HEK293 (cell line): Measurements from ENCODE around the gene SRP9.

ENCODE experiments used
- MZF1 ChIP-seq: fragments of 450-650 bp; formaldehyde crosslinking; IDR thresholded peaks from 2 replicates; pipeline ENCODE4 v1.5.1; 2017; ENCODE audit warnings: missing biosample characterization, missing genetic modification characterization, borderline replicate concordance
- PBX3 ChIP-seq: sonication (generic); formaldehyde crosslinking; IDR thresholded peaks from 2 replicates; pipeline ENCODE4 v1.8.1; 2022; ENCODE audit warnings: mild to moderate bottlenecking, moderate library complexity, missing genetic modification reagents
- ZBTB17 ChIP-seq: fragments of 450-650 bp; formaldehyde crosslinking; IDR thresholded peaks from 2 replicates; pipeline ENCODE4 v1.5.1; 2016; ENCODE audit warnings: missing biosample characterization, missing genetic modification characterization
- ZFP69B ChIP-seq: fragments of 450-650 bp; formaldehyde crosslinking; IDR thresholded peaks from 2 replicates; pipeline ENCODE4 v1.5.1; 2016; ENCODE audit warnings: missing biosample characterization, missing genetic modification characterization
- ZNF132 ChIP-seq: fragments of 450-650 bp; formaldehyde crosslinking; IDR thresholded peaks from 2 replicates; pipeline ENCODE4 v1.5.1; 2017; ENCODE audit warnings: missing biosample characterization, missing genetic modification characterization, borderline replicate concordance
- ZNF214 ChIP-seq: fragments of 450-650 bp; formaldehyde crosslinking; IDR thresholded peaks from 2 replicates; pipeline ENCODE4 v1.5.1; 2017; ENCODE audit warnings: missing biosample characterization, mild to moderate bottlenecking, missing genetic modification characterization, borderline replicate concordance
- ZNF221 ChIP-seq: fragments of 450-650 bp; formaldehyde crosslinking; IDR thresholded peaks from 2 replicates; pipeline ENCODE4 v1.5.1; 2017; ENCODE audit warnings: missing biosample characterization, missing genetic modification characterization, borderline replicate concordance
- ZNF354C ChIP-seq: fragments of 450-650 bp; formaldehyde crosslinking; IDR thresholded peaks from 2 replicates; pipeline ENCODE4 v1.5.1; 2016; ENCODE audit warnings: missing biosample characterization, missing genetic modification characterization, low read depth, borderline replicate concordance
- ZNF48 ChIP-seq: fragments of 450-650 bp; formaldehyde crosslinking; IDR thresholded peaks from 2 replicates; pipeline ENCODE4 v1.5.1; 2016; ENCODE audit warnings: missing biosample characterization, missing genetic modification characterization
- ZNF555 ChIP-seq: fragments of 450-650 bp; formaldehyde crosslinking; conservative IDR thresholded peaks from 2 replicates; pipeline ENCODE4 v1.5.1; 2017; ENCODE audit warnings: missing biosample characterization, mild to moderate bottlenecking, missing genetic modification characterization, inconsistent platforms
- ZNF560 ChIP-seq: fragments of 450-650 bp; formaldehyde crosslinking; IDR thresholded peaks from 2 replicates; pipeline ENCODE4 v1.5.1; 2017; ENCODE audit warnings: missing biosample characterization, missing genetic modification characterization, borderline replicate concordance
- ZNF580 ChIP-seq: fragments of 450-650 bp; formaldehyde crosslinking; IDR thresholded peaks from 2 replicates; pipeline ENCODE4 v1.5.1; 2016; ENCODE audit warnings: missing biosample characterization, missing genetic modification characterization
- ZNF600 ChIP-seq: fragments of 450-650 bp; formaldehyde crosslinking; IDR thresholded peaks from 2 replicates; pipeline ENCODE4 v1.5.1; 2016; ENCODE audit warnings: missing biosample characterization, missing genetic modification characterization
- ZNF629 ChIP-seq: fragments of 450-650 bp; formaldehyde crosslinking; IDR thresholded peaks from 2 replicates; pipeline ENCODE4 v1.5.1; 2017; ENCODE audit warnings: missing biosample characterization, missing genetic modification characterization
- ZNF692 ChIP-seq: fragments of 450-650 bp; formaldehyde crosslinking; IDR thresholded peaks from 2 replicates; pipeline ENCODE4 v1.5.1; 2016; ENCODE audit warnings: missing biosample characterization, missing genetic modification characterization
- ZNF707 ChIP-seq: fragments of 450-650 bp; formaldehyde crosslinking; IDR thresholded peaks from 2 replicates; pipeline ENCODE4 v1.5.1; 2016; ENCODE audit warnings: missing biosample characterization, missing genetic modification characterization
- ZNF747 ChIP-seq: fragments of 450-650 bp; formaldehyde crosslinking; IDR thresholded peaks from 2 replicates; pipeline ENCODE4 v1.5.1; 2016; ENCODE audit warnings: missing biosample characterization, missing genetic modification characterization
- ZNF837 ChIP-seq: fragments of 450-650 bp; formaldehyde crosslinking; IDR thresholded peaks from 2 replicates; pipeline ENCODE4 v1.5.1; 2016; ENCODE audit warnings: missing biosample characterization, missing genetic modification characterization
- ZSCAN23 ChIP-seq: fragments of 450-650 bp; formaldehyde crosslinking; IDR thresholded peaks from 2 replicates; pipeline ENCODE4 v1.5.1; 2016; ENCODE audit warnings: missing biosample characterization, missing genetic modification characterization
- TF ChIP-seq, protein P1 (sequence below): fragments of 450-650 bp; formaldehyde crosslinking; IDR thresholded peaks from 2 replicates; pipeline ENCODE4 v1.5.1; 2016; ENCODE audit warnings: missing biosample characterization, missing genetic modification characterization
- TF ChIP-seq, protein P2 (sequence below): fragments of 450-650 bp; formaldehyde crosslinking; IDR thresholded peaks from 2 replicates; pipeline ENCODE4 v1.5.1; 2016; ENCODE audit warnings: missing biosample characterization, missing genetic modification characterization, borderline replicate concordance
- TF ChIP-seq, protein P3 (sequence below): fragments of 450-650 bp; formaldehyde crosslinking; IDR thresholded peaks from 2 replicates; pipeline ENCODE4 v1.5.1; 2016; ENCODE audit warnings: missing biosample characterization, missing genetic modification characterization
- TF ChIP-seq, protein P4 (sequence below): fragments of 450-650 bp; formaldehyde crosslinking; IDR thresholded peaks from 2 replicates; pipeline ENCODE4 v1.5.1; 2016; ENCODE audit warnings: missing biosample characterization, missing genetic modification characterization

Gene SRP9

DNA sequence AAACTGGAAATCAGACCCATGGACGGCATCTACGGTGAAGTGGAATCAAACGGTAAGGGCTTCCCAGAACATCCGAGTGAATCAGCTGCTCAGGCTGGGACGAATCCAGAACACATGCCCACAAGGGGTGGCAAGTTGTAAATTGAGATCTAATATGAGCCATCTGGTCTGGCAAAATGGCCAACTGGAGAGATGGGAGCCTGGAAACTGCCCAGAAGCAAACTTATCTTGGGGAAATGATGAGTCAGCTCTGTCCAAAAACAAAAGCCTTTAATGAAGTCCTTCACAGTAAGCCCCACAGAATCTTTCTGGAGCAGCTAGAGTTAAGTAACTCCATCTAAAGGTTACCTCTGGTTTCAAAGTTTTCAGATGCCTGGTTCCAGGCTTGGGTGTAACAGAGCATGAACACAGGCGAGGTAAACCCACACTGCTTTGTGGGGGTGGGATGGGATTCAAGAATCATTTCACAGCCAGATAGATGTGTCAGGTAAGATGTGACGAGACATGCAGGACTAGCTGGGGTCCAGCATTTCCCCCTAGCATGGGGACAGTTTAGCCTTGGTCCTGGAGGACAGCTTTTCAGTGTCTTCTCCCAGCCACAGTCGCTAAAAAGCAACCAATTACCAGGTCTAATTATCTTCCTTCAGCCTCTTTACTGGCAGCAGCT is 10.5 kb upstream of the SRP9 start (continued):
- TF ChIP-seq ZFP69B (tag by site-specific recombination) (peak; percentile 8; the same call in 1 of the 2 replicates), MZF1 (tag by site-specific recombination) (no peak), ZNF48 (no peak), ZNF132 (tag by site-specific recombination) (no peak), ZNF555 (tag by site-specific recombination) (no peak), ZNF580 (tag by site-specific recombination) (no peak), ZNF747 (no peak), ZNF837 (tag by site-specific recombination) (no peak), ZNF560 (tag by site-specific recombination) (no peak), ZNF600 (tag by site-specific recombination) (peak; percentile 96), ZBTB17 (peak; percentile 40), ZNF707 (no peak), ZSCAN23 (tag by site-specific recombination) (no peak), ZNF214 (tag by site-specific recombination) (no peak), ZNF692 (0 out of 2 replicates have a peak, but pooled peaks have one; percentile 24), ZNF629 (tag by site-specific recombination) (peak; percentile 9; the same call in 1 of the 2 replicates), ZNF221 (tag by site-specific recombination) (no peak), ZNF354C (no peak), PBX3 (CRISPR knock-in tag) (no peak)
- TF ChIP-seq, protein P1, sequence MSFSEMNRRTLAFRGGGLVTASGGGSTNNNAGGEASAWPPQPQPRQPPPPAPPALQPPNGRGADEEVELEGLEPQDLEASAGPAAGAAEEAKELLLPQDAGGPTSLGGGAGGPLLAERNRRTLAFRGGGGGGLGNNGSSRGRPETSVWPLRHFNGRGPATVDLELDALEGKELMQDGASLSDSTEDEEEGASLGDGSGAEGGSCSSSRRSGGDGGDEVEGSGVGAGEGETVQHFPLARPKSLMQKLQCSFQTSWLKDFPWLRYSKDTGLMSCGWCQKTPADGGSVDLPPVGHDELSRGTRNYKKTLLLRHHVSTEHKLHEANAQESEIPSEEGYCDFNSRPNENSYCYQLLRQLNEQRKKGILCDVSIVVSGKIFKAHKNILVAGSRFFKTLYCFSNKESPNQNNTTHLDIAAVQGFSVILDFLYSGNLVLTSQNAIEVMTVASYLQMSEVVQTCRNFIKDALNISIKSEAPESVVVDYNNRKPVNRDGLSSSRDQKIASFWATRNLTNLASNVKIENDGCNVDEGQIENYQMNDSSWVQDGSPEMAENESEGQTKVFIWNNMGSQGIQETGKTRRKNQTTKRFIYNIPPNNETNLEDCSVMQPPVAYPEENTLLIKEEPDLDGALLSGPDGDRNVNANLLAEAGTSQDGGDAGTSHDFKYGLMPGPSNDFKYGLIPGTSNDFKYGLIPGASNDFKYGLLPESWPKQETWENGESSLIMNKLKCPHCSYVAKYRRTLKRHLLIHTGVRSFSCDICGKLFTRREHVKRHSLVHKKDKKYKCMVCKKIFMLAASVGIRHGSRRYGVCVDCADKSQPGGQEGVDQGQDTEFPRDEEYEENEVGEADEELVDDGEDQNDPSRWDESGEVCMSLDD (tag by site-specific recombination) = no peak
- TF ChIP-seq, protein P2, sequence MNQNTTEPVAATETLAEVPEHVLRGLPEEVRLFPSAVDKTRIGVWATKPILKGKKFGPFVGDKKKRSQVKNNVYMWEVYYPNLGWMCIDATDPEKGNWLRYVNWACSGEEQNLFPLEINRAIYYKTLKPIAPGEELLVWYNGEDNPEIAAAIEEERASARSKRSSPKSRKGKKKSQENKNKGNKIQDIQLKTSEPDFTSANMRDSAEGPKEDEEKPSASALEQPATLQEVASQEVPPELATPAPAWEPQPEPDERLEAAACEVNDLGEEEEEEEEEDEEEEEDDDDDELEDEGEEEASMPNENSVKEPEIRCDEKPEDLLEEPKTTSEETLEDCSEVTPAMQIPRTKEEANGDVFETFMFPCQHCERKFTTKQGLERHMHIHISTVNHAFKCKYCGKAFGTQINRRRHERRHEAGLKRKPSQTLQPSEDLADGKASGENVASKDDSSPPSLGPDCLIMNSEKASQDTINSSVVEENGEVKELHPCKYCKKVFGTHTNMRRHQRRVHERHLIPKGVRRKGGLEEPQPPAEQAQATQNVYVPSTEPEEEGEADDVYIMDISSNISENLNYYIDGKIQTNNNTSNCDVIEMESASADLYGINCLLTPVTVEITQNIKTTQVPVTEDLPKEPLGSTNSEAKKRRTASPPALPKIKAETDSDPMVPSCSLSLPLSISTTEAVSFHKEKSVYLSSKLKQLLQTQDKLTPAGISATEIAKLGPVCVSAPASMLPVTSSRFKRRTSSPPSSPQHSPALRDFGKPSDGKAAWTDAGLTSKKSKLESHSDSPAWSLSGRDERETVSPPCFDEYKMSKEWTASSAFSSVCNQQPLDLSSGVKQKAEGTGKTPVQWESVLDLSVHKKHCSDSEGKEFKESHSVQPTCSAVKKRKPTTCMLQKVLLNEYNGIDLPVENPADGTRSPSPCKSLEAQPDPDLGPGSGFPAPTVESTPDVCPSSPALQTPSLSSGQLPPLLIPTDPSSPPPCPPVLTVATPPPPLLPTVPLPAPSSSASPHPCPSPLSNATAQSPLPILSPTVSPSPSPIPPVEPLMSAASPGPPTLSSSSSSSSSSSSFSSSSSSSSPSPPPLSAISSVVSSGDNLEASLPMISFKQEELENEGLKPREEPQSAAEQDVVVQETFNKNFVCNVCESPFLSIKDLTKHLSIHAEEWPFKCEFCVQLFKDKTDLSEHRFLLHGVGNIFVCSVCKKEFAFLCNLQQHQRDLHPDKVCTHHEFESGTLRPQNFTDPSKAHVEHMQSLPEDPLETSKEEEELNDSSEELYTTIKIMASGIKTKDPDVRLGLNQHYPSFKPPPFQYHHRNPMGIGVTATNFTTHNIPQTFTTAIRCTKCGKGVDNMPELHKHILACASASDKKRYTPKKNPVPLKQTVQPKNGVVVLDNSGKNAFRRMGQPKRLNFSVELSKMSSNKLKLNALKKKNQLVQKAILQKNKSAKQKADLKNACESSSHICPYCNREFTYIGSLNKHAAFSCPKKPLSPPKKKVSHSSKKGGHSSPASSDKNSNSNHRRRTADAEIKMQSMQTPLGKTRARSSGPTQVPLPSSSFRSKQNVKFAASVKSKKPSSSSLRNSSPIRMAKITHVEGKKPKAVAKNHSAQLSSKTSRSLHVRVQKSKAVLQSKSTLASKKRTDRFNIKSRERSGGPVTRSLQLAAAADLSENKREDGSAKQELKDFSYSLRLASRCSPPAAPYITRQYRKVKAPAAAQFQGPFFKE = no peak
- TF ChIP-seq, protein P3, sequence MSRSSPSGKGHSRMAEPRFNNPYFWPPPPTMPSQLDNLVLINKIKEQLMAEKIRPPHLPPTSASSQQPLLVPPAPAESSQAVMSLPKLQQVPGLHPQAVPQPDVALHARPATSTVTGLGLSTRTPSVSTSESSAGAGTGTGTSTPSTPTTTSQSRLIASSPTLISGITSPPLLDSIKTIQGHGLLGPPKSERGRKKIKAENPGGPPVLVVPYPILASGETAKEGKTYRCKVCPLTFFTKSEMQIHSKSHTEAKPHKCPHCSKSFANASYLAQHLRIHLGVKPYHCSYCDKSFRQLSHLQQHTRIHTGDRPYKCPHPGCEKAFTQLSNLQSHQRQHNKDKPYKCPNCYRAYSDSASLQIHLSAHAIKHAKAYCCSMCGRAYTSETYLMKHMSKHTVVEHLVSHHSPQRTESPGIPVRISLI (tag by site-specific recombination) = no peak
- TF ChIP-seq, protein P4, sequence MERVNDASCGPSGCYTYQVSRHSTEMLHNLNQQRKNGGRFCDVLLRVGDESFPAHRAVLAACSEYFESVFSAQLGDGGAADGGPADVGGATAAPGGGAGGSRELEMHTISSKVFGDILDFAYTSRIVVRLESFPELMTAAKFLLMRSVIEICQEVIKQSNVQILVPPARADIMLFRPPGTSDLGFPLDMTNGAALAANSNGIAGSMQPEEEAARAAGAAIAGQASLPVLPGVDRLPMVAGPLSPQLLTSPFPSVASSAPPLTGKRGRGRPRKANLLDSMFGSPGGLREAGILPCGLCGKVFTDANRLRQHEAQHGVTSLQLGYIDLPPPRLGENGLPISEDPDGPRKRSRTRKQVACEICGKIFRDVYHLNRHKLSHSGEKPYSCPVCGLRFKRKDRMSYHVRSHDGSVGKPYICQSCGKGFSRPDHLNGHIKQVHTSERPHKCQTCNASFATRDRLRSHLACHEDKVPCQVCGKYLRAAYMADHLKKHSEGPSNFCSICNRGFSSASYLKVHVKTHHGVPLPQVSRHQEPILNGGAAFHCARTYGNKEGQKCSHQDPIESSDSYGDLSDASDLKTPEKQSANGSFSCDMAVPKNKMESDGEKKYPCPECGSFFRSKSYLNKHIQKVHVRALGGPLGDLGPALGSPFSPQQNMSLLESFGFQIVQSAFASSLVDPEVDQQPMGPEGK (tag by site-specific recombination) = 0 out of 2 replicates have a peak, but pooled peaks have one; percentile 1
